ENCODE results near the gene SCAMP2. TPM values are rescaled to one million over a fixed set of nuclear protein-coding genes. Genes with fewer than 3 reads are reported as not detected.

The SCAMP2 gene
- polyA plus RNA-seq, 4 donors, result 52.3 to 128 (median 75.7) TPM

Other genes with a start within 250 kb of the SCAMP2 start
- 10 to 100 TPM; 13.5 to 29.2 (median 21.2) TPM for gene EDC3, start 177.3 kb downstream of the SCAMP2 start, polyA plus RNA-seq
- gene CYP1A1, start 147.8 kb downstream of the SCAMP2 start, polyA plus RNA-seq, result 10 to 100 TPM in 1 of 4 donors, under 1 TPM in 2, not detected in 1; 0.04 to 13.2 (median 0.66) TPM
- gene CYP1A2, start 124.5 kb downstream of the SCAMP2 start, polyA plus RNA-seq, result not detected
- 10 to 100 TPM; 39.4 to 76.8 (median 53.2) TPM for gene CSK, start 91.3 kb downstream of the SCAMP2 start, polyA plus RNA-seq
- gene LMAN1L, start 60.5 kb downstream of the SCAMP2 start, polyA plus RNA-seq, result under 1 TPM in 1 of 4 donors, not detected in 3; 0.46 TPM
- gene CPLX3, start 46.7 kb downstream of the SCAMP2 start, polyA plus RNA-seq, result 1 to 10 TPM in 1 of 4 donors, not detected in 3; 1.1 TPM
- gene ULK3, start 30.2 kb downstream of the SCAMP2 start, polyA plus RNA-seq, result 100 to 1,000 TPM in 1 of 4 donors, 10 to 100 TPM in 3; 38.2 to 111 (median 81.1) TPM
- gene MPI, start 16.7 kb upstream of the SCAMP2 start, polyA plus RNA-seq, result 10 to 100 TPM; 41.1 to 88.3 (median 69.1) TPM
- 10 to 100 TPM; 12.7 to 41.3 (median 21.6) TPM for gene FAM219B, start 33.5 kb upstream of the SCAMP2 start, polyA plus RNA-seq
- 100 to 1,000 TPM; 231 to 931 (median 808) TPM for gene COX5A, start 64.7 kb upstream of the SCAMP2 start, polyA plus RNA-seq
- gene RPP25, start 83.4 kb upstream of the SCAMP2 start, polyA plus RNA-seq, result 10 to 100 TPM in 3 of 4 donors, 1 to 10 TPM in 1; 5.5 to 22.2 (median 14.9) TPM
- gene SCAMP5, start 122.2 kb upstream of the SCAMP2 start, polyA plus RNA-seq, result 10 to 100 TPM; 22.8 to 78.1 (median 56.8) TPM
- 10 to 100 TPM; 11.4 to 29.4 (median 17.7) TPM for gene PPCDC, start 150.2 kb upstream of the SCAMP2 start, polyA plus RNA-seq

Data from small intestine (tissue), 4 donors.